ENCODE results near the gene GSTT2. TPM values are rescaled to one million over a fixed set of nuclear protein-coding genes. Genes with fewer than 3 reads are reported as not detected.

GSTT2 gene
- total and polyA plus RNA-seq, 9 of the 15 experiments (the other 6 are each of a cell fraction or from before 2014, with no cell fraction given): not detected

- intact Hi-C loops (cut with micrococcal nuclease) (no loop called here), in situ Hi-C loops (cut with MboI) (no loop called here)
- Histone ChIP-seq H3K4me3 (no peak overlapping the region), H2AFZ (ENCODE audit: low read depth, low read length) (no peak overlapping the region), H3K9me1 (ENCODE audit: control insufficient read depth, insufficient read depth, low read length) (no peaks in the 10 kb centered on the region), H3K4me1 (replicated peaks in 1 of 2; ENCODE audit: control insufficient read depth in 2 of 2, insufficient read depth in 2 of 2, low read length in 2 of 2) (no peaks in the 10 kb centered on the region; a peak in 3 of 5 replicates), H3K9ac (ENCODE audit: insufficient read depth in 1 of 2, low read depth in 2 of 2, low read length in 2 of 2) (no peak overlapping the region), H3K36me3 (ENCODE audit: control insufficient read depth, insufficient read depth, low read length) (peaks cover 8% of the 10 kb centered on the region; the same call in 1 of the 3 replicates), H3K79me2 (ENCODE audit: control insufficient read depth, insufficient read depth, low read length) (peaks cover 93% of the 10 kb centered on the region), H3K9me3 (replicated peaks; ENCODE audit: control insufficient read depth, insufficient read depth, low read depth, low read length) (no peaks in the 10 kb centered on the region), H4K20me1 (replicated peaks; ENCODE audit: control insufficient read depth, insufficient read depth, low read length) (peaks cover 10% of the 10 kb centered on the region), H3K27ac (ENCODE audit: extremely low read depth, low read depth, low read length) (no peak overlapping the region), H3K27me3 (ENCODE audit: control insufficient read depth in 2 of 2, insufficient read depth in 2 of 2, low read length in 2 of 2) (no peaks in the 10 kb centered on the region), H3K4me2 (ENCODE audit: insufficient read depth, low read length) (no peak overlapping the region)
- 71% methylated on average over 1 of the region's 3 CpGs for WGBS (ENCODE audit: insufficient coverage, low coverage, missing lambda C conversion rate)
- TF ChIP-seq NFE2L1 (tag; IDR thresholded peaks at IDR 0.05; ENCODE audit: borderline replicate concordance, low read depth): no peak
- no peak for TF ChIP-seq LCOR (CRISPR knock-in tag; IDR thresholded peaks at IDR 0.05)
- TF ChIP-seq POLR2H (tag; IDR thresholded peaks at IDR 0.05; ENCODE audit: low read depth): no peak
- no peak for TF ChIP-seq ATF6 (CRISPR knock-in tag; IDR thresholded peaks at IDR 0.05)
- TF ChIP-seq JUND (IDR thresholded peaks at IDR 0.05; ENCODE audit: borderline replicate concordance, low read depth, low read length): no peak
- TF ChIP-seq JUND (tag; IDR thresholded peaks at IDR 0.05; ENCODE audit: borderline replicate concordance, low read depth, low read length): no peak
- no peak for TF ChIP-seq KDM1A (IDR thresholded peaks at IDR 0.05)
- TF ChIP-seq ZBTB5 (IDR thresholded peaks at IDR 0.05): no peak
- no peak for TF ChIP-seq ZNF354B (CRISPR knock-in tag; IDR thresholded peaks at IDR 0.05)
- TF ChIP-seq CTCFL (IDR thresholded peaks at IDR 0.05; ENCODE audit: borderline replicate concordance, insufficient read depth, low read depth, low read length, poor library complexity, severe bottlenecking): no peak
- TF ChIP-seq MBD2 (IDR thresholded peaks at IDR 0.05; ENCODE audit: borderline replicate concordance, low read depth): no peak
- ChIA-PET POLR2A (interaction anchor here (0.6 kb wide), 1 partner anchor 20 kb away, joined by 3 read pairs; no protein-coding TSS in a partner anchor), CTCF (ENCODE audit: low intra/inter-chr PET ratio) (no interaction called here)
- ATAC-seq: no peak
- no TSS peak for BruUV-seq (replicated peaks)
- no peak for FAIRE-seq
- DNase-seq (ENCODE audit: extremely low read depth in 1 of 4, low spot score in 3 of 4): no peak
Observed at GRCh38 chr22:24029304-24029703, 49.4 kb downstream of the GSTT2 start.

Measured in K562 (cell line).